NB4 (cell line): ENCODE results near the gene PLCB4.

Experiments used
- DNase-seq: peaks from one replicate; pipeline ENCODE4 v3.0.0; 2010; ENCODE audit warnings: low read depth
- H3K4me3 ChIP-seq: one replicate; pipeline ENCODE4 v1.5.1; 2011; ENCODE audit warnings: mild to moderate bottlenecking, low read depth, low read length, moderate library complexity
- MAX ChIP-seq: IDR thresholded peaks from 2 replicates; pipeline ENCODE4 v1.6.1; 2011; ENCODE audit warnings: low read depth, low read length
- MYC ChIP-seq: IDR thresholded peaks from 2 replicates; pipeline ENCODE4 v1.6.1; 2011; ENCODE audit warnings: low read depth, low read length
- POLR2A ChIP-seq: IDR thresholded peaks from 2 replicates; pipeline ENCODE4 v1.6.1; 2011; ENCODE audit warnings: mild to moderate bottlenecking; ENCODE audit not compliant: insufficient read length; ENCODE audit errors: extremely low read depth
- TF ChIP-seq, protein P1 (sequence below): IDR thresholded peaks from one replicate; pipeline ENCODE4 v1.5.1; 2012; ENCODE audit warnings: low read depth, low read length

PLCB4 gene

GRCh38 chr20:9354579-9354978 is 285.7 kb downstream of the PLCB4 start:
- no peak for DNase-seq
- TF ChIP-seq MYC: no peak
- TF ChIP-seq POLR2A: no peak
- TF ChIP-seq, protein P1, sequence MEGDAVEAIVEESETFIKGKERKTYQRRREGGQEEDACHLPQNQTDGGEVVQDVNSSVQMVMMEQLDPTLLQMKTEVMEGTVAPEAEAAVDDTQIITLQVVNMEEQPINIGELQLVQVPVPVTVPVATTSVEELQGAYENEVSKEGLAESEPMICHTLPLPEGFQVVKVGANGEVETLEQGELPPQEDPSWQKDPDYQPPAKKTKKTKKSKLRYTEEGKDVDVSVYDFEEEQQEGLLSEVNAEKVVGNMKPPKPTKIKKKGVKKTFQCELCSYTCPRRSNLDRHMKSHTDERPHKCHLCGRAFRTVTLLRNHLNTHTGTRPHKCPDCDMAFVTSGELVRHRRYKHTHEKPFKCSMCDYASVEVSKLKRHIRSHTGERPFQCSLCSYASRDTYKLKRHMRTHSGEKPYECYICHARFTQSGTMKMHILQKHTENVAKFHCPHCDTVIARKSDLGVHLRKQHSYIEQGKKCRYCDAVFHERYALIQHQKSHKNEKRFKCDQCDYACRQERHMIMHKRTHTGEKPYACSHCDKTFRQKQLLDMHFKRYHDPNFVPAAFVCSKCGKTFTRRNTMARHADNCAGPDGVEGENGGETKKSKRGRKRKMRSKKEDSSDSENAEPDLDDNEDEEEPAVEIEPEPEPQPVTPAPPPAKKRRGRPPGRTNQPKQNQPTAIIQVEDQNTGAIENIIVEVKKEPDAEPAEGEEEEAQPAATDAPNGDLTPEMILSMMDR: no peak
- no peak for TF ChIP-seq MAX
- no peak overlapping the region for H3K4me3 ChIP-seq

DNA sequence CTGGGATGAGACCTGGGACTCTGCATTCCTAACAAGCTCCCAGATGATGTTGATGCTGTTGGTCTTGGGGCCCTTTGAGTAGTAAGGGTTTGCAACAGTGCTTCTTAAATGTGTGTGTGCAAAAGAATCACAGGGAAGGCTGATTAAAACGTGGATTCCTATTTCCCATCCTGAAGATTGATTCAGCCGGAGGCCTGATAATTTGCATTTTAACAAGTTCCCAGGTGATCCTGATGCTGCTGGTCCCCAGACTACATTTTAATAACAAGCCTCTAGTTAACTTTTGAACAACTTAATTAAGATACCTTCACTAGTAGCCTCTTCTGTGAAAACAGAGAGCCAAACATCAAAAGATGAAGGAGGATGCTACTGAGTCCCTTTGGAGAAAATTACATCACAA is 289.1 kb downstream of the PLCB4 start:
- no peak overlapping the region for H3K4me3 ChIP-seq
- no peak for DNase-seq
- TF ChIP-seq MAX (no peak), POLR2A (no peak), MYC (no peak)
- TF ChIP-seq, protein P1: no peak

DNA sequence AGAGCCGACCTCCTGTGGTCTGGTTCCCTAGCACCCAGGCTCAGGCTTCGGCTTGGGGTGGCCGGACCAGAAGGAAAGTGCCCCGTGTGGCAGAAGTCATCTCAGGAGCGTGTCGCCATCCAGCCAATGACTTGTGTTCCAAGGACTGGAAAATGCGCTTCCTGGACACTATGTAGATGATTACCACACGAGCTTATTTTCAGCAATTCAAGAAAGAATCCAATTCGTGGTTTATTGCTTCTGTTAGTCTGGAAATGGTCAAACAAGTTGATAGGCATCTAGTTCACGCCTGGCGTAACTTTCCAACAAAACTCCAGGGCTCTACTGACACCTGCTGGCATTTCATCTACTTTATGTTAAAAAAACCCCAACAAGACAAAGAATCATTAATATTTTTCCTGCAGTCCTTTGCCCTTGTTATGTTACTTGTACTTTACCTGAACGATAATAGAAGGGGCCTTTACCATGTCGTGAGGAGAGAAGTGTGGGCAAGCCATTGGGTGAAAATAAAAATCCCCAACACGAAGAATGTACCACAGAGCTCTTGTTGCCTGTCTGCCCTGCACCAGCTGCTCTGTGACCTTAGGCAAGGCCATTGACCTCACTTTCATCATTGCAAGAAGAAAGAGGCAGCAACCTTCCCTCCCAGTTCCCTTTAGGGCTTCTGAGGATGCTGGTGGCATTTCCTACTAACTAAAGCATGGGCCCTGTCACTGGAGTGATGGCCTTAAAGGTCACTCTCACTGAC is 290.8 kb downstream of the PLCB4 start:
- peak; percentile 53 for DNase-seq

GRCh38 chr20:9360431-9360830 is 291.5 kb downstream of the PLCB4 start:
- DNase-seq: no peak
- TF ChIP-seq POLR2A (no peak), MYC (no peak), MAX (no peak)
- TF ChIP-seq, protein P1: no peak
- H3K4me3 ChIP-seq: no peak overlapping the region

More for the DNA sequence above, 290.8 kb downstream of the PLCB4 start:
- no peak overlapping the region for H3K4me3 ChIP-seq
- TF ChIP-seq MYC (no peak), POLR2A (no peak), MAX (no peak)
- TF ChIP-seq, protein P1: peak; percentile 16

GRCh38 chr20:9363673-9364072 is 294.8 kb downstream of the PLCB4 start:
- no peak overlapping the region for H3K4me3 ChIP-seq
- no peak for TF ChIP-seq MAX
- DNase-seq: no peak

DNA sequence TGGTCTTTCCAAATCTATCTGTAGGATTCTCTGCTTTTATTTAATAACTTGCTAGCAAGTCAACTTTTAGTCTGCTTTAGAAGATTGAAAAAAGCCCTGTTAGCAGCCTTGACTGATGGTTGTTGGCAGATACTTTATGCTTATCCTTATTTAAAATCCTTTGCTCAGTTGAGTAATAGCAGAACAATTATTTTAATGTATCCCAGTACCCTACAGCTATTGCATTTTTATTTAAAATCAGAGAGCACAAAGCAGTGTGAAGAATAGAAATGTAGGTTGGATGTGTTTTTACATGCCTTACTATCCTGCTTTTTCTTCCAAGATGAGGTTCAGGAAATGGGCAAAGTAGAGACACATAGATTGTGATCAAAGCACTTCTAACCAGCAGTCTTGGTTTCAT is 298.4 kb downstream of the PLCB4 start:
- TF ChIP-seq MAX (no peak), MYC (no peak), POLR2A (no peak)
- TF ChIP-seq, protein P1: no peak
- DNase-seq: no peak
- no peak overlapping the region for H3K4me3 ChIP-seq
